SH-SY5Y (cell line): Measurements from ENCODE around the gene NRF1.

Source experiments
- GATA2 ChIP-seq: IDR thresholded peaks from 2 replicates; pipeline ENCODE4 v1.6.1; 2011; ENCODE audit warnings: mild to moderate bottlenecking, low read depth, low read length
- GATA3 ChIP-seq: IDR thresholded peaks from 2 replicates; pipeline ENCODE4 v1.6.1; 2011; ENCODE audit warnings: low read depth, mild to moderate bottlenecking, low read length, moderate library complexity

GRCh38 chr7:129612112-129613015 lies 844 bp downstream of the NRF1 start:
- TF ChIP-seq GATA3 (no peak), GATA2 (no peak)
